HG02840 (cell line): ENCODE data around the gene RNASE8.
"Not testable (repeated sequence)": the region's sequence is repeated elsewhere in the genome, so short reads cannot be mapped to it uniquely, and the experiment has no call there.

Experiments
- ATAC-seq: cut with Tn5 transposase; IDR thresholded peaks from one replicate; pipeline ENCODE4 v1.9.1; 2021; ENCODE audit warnings: mild to moderate bottlenecking, moderate library complexity, moderate number of reproducible peaks; ENCODE audit not compliant: unreplicated experiment, low FRiP score

RNASE8 gene

DNA sequence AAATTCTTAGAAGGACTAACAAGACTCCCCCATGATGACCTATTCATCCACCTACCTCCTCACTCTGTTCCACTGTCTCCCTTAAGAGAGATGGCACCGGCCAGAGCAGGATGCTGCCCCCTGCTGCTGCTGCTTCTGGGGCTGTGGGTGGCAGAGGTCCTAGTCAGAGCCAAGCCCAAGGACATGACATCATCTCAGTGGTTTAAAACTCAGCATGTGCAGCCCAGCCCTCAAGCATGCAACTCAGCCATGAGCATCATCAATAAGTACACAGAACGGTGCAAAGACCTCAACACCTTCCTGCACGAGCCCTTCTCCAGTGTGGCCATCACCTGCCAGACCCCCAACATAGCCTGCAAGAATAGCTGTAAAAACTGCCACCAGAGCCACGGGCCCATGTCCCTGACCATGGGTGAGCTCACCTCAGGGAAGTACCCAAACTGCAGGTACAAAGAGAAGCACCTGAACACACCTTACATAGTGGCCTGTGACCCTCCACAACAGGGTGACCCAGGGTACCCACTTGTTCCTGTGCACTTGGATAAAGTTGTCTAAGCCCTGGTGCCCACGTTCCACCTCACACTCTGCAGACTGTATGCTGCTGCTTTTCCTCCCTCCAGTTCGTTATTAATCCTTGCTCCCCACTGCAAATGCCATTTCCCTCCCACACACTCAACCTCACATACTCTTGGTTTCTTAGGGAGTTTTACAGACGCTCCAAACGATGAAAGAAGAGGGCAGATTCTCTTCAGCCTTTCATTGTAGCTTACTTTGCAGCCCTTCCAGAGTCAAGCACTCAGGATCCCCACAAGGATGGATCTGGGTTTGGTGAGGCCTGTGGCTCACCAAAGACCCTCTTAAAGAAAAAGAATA, at the start of gene RNASE8:
RNASE8 (plus strand) TSS at position 20 of the 873 bp plus-strand sequence; CDS start at position 91, 71 bp downstream.
- no peak for ATAC-seq

- ATAC-seq, result not testable (repeated sequence)
Observed at GRCh38 chr14:21009721-21010120, 47.9 kb upstream of the RNASE8 start.

GRCh38 chr14:21011136-21011535, 46.5 kb upstream of the RNASE8 start:
- no peak for ATAC-seq

DNA sequence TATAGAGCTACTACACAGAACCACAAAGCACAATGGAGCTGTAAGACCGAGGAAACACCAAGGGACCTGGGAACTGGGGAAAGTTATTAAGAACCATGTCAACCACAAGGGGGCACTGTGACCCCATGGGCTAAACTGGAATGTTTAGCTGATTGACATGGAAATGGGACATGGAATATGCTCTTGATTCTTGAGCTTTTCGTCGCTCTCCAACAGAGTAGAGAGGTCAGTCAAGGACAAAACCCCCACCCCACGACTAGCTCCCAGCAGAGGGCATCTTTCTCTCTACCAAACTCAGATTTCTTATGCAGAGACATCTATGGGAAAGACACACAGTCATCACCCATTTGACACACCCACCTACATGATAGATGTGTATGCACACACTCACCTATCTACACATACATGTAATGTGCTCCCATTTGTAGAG, 42.8 kb upstream of the RNASE8 start:
- ATAC-seq, result no peak

GRCh38 chr14:21015312-21015711, 42.3 kb upstream of the RNASE8 start:
- ATAC-seq, result no peak

DNA sequence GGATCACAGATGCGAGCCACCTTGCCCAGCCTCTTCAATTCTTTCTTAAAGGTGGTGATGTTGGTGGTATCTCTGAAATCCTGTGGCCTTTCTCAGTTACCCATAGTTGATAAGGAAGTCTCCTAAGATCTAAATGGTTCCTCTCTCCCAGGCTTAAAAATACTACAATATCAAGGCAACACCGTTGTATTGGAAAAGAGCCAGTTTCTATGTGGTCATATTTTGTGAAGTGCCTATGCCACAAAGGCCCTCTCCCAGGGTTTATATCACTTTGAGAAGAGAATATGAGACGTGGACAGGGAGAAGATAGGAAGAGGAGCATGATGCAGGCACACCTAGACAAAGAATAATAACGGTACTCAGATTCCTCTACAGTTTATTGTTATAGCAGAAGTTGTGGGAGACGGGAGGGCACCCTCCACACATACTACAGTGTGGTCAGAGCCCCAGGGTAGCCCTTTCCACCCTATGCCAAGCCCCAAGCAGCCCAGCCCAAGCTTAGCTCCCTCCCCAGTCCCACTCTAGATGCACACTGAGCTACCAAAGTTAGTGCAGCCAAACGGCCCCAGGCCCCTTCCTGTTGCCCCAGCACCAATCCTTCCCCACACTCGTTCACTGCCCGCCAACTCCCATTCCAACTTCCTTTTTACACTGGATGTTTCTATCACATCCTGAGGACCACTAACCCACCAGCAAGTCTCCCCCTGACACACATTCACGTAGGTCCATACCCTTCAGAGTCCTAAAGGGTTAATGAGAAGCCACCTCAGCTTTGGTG, 41.0 kb upstream of the RNASE8 start:
- no peak for ATAC-seq

- no peak for ATAC-seq
Observed at GRCh38 chr14:21017528-21018245, 39.9 kb upstream of the RNASE8 start.

GRCh38 chr14:21018286-21018685, 39.3 kb upstream of the RNASE8 start:
- no peak for ATAC-seq

GRCh38 chr14:21018781-21019180, 38.8 kb upstream of the RNASE8 start:
- no peak for ATAC-seq

- no peak for ATAC-seq
Observed at GRCh38 chr14:21019366-21019765, 38.3 kb upstream of the RNASE8 start.

GRCh38 chr14:21020977-21021545, 36.6 kb upstream of the RNASE8 start:
- no peak for ATAC-seq

GRCh38 chr14:21022686-21023085, 34.9 kb upstream of the RNASE8 start:
- no peak for ATAC-seq

GRCh38 chr14:21023174-21023573, 34.4 kb upstream of the RNASE8 start:
- ATAC-seq, result no peak

DNA sequence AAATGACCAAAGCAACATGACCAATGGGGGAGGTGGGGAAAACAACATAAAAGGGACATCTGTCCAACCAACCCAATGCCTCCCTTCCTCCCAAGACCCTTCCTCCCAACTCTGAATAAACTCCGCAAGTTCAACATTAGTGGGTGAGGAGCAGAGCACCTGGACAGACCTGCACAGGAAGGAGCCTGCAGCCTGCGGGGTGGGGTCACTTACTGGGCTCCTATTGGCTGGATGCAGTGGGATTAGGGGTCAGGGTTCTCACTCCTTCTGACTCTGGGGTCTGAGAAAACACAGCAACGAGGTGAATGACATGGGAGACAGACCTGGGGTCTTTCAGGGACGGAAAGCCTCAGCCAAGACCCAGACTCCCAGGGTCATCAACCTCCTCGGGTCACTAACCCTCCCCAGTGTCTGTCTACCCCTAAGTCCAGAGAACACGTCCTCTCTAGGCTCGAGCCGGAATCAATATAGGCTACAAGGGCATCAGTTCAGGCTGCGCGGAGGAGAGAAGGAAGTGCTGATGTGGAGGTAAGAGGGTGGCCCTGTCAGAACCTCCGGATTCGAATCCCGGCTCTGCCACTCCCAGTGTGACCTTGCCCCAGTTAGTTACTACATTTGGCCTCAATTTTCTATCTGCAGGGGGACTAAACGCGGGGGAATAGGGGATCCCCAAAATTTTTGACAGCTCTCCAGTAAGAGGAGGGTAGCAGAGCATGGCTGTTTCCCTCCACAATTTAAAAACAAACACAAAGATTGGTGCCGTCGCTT, 33.6 kb upstream of the RNASE8 start:
- ATAC-seq, result no peak

DNA sequence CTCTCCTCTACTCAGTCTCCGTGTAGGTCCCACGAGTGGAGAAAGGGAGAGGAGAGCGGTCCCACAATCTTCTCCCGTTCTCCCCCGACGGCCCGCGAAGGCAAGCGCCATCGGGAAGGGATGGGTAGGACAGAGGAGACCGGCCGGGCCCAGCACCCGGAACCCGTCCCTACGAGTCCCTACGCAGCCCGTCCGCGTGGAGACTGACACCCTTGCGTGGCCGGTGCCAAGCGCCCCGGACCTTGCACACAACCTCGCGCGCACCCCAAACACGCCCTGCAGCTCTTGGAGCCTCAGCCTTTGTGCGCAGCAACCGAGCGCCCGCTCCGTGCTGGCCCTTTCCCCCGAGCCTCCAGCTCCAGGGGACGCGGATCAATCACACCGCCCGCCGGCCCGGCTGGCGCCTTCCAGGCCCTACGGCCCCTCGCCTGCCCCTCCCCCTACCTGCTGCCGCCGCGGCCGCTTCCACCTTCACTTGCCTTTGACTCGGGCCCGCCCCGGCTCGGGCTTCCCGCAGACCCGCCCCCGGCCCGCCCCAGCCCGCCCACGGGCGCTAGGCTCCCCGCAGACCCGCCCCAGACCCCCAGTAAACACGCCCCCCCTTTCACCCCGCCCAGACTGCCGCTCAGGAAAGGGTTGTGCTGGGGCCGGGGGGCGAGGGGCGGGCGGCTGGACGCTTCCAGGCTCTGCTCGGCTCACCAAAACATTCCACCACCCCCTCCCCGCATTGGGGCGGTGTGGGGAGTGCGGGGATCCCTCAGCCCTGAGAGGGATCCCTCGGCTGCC, 32.8 kb upstream of the RNASE8 start, which contains the start of gene NDRG2:
NDRG2 (minus strand) TSS at position 477 of the 786 bp plus-strand sequence. CDS start 1,746 bp downstream, outside the sequence.
- ATAC-seq, result no peak

DNA sequence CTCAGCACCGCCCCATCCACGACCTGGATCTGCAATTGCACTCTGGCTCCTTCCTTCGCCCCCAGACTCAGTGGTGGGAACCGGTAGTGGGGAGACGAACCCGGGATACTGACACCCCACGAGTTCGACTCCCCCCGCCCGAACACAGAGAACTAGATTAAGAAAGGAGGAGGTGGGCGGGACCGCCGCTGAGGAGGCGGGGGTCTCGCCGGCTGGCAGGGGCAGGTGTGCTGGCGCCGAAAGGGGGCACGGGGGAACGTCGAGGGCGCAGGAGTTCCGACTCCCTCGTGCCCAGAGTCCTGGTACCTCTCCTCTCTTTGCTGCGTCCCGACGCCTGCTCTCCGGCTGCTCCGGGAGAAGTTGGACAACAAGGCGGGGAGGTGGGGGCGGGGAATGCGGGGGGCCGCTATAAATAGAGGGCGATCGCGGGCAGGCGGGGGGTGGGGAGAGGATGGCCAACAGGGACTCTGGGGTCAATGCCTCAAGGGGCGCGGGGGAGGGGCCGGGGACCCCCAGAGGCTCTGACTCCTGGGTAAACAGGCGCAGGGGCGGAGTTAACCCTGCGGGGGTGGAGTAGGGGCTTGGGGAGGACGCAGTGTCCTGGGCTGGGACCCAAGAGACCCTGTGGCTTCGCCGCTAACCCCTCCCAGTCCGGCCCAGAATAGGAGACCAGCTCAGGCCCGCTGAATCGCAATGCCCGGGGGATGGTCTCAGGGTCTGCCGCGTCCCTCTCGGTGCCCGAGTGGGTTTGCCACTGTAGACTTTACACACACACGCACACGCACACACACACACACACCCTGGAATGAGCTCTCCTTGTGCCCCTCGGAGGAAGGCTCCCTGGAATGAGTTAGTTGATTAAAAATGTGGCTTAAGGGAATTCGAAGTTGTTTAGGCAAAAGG, 32.0 kb upstream of the RNASE8 start:
- no peak for ATAC-seq

- ATAC-seq, result no peak
Observed at GRCh38 chr14:21026274-21026987, 31.2 kb upstream of the RNASE8 start.
